Right lobe of liver (tissue), 6 donors: ENCODE measurements around the gene STMN3. TPM values are rescaled to one million over a fixed set of nuclear protein-coding genes. Genes with fewer than 3 reads are reported as not detected.

ENCODE experiments used
- ATAC-seq, 4 donors: fragments of 200-7000 bp; cut with Tn5 transposase; one replicate each; pipeline ENCODE4 v1.9.1; 2020; ENCODE audit warnings: mild to moderate bottlenecking in 4 of 4, moderate library complexity in 4 of 4
- DNase-seq, 3 donors: peaks; one replicate each; pipeline ENCODE4 v3.0.0-alpha.2; 2020
- H3K27ac ChIP-seq, 3 donors: fragments of 200-600 bp; one replicate each; pipeline ENCODE4 v1.8.0; 2022
- H3K27me3 ChIP-seq, 2 donors: fragments of 200-600 bp; one replicate each; pipeline ENCODE4 v1.8.0; 2022
- H3K36me3 ChIP-seq, 4 donors: fragments of 200-600 bp; sonication (generic) in 1 of 4; one replicate each; pipeline versions ENCODE4 v1.5.1 to v1.8.0; 2017 to 2022; ENCODE audit warnings: control low read depth in 1 of 4
- H3K4me1 ChIP-seq, 4 donors: fragments of 200-600 bp; sonication (generic) in 1 of 4; one replicate each; pipeline versions ENCODE4 v1.5.1 to v1.8.0; 2017 to 2022; ENCODE audit warnings: control low read depth in 1 of 4
- H3K4me3 ChIP-seq, 3 donors: fragments of 200-600 bp; one replicate each; pipeline ENCODE4 v1.8.0; 2022
- H3K9me3 ChIP-seq, 4 donors: fragments of 200-600 bp; sonication (generic) in 1 of 4; one replicate each; pipeline versions ENCODE4 v1.5.1 to v1.8.0; 2017 to 2022; ENCODE audit warnings: control low read depth in 1 of 4
- CTCF ChIP-seq, 4 donors: fragments of 200-600 bp in 3 of 4; fragments of 450-650 bp in 1 of 4; IDR thresholded peaks; one replicate each; pipeline versions ENCODE4 v1.5.1 to v1.8.0; 2016 to 2022; ENCODE audit warnings: antibody characterized with exemption in 4 of 4, mild to moderate bottlenecking in 2 of 4
- POLR2A ChIP-seq: fragments of 450-650 bp; IDR thresholded peaks from one replicate; pipeline ENCODE4 v1.6.1; 2017; ENCODE audit warnings: antibody characterized with exemption, mild to moderate bottlenecking
- WGBS: methylation state at CpG from one replicate; pipeline ENCODE4 v1.1.6; 2018; ENCODE audit warnings: low coverage, low lambda C conversion rate; ENCODE audit not compliant: insufficient coverage; ENCODE audit errors: missing lambda C conversion rate; 5-methylcytosine and 5-hydroxymethylcytosine counted together
- intact Hi-C, 2 donors: fragments of 100-400 bp; cut with DNase I; formaldehyde crosslinking; loops; one replicate each; pipeline versions ENCODE4 v1.11.2 to v1.14.1; 2022
- long read RNA-seq: library from polyadenylated mRNA; unstranded; transcript quantifications from one replicate; pipeline ENCODE4 v2.0.0, GENCODE V29; 2019
- total RNA-seq, 6 experiments: library from RNA; depleted of rRNA in 2 of 6; stranded (reverse); fragments of >200 nt in 2 of 6; fragmentation: NEBNext Ultra II Directional in 3 of 6; extraction: Animal tissue kit (Norgen Biotek cat#: 25700) in 3 of 6; gene quantifications; one replicate each; pipeline versions ENCODE4 v1.1.0 to v1.2.4, GENCODE V29; 2016 to 2023
- donor health status: DM: no; HTN: yes; CAD: no.
- donor health status: DM: no; HTN: no; CAD: no.
- donor health status: DM: no; HTN: no; CAD: no.
- donor health status: DM: no; HTN: yes; CAD: no.
- donor health status: DM: no; HTN: yes; CAD: no.

STMN3 gene
- 1 to 10 TPM in 1 of 6 experiments, under 1 TPM in 5; 0.43 to 1.6 (median 0.77) TPM for total RNA-seq
- long read RNA-seq = 0 reads

GRCh38 chr20:63653041-63653973, at the start of gene STMN3:
STMN3 (minus strand) TSS chr20:63653424; CDS start chr20:63653345, 79 bp downstream.
- Histone ChIP-seq H3K4me1 (peaks cover 0 to 15% (median 7%) of the 10 kb centered on the region in 4 donors), H3K27me3 (peaks cover 0 to 14% of the 10 kb centered on the region in 2 donors), H3K9me3 (no peaks in the 10 kb centered on the region), H3K36me3 (no peaks in the 10 kb centered on the region), H3K4me3 (peak within 1 kb of the TSS; percentile 11 to 43 (median 12)), H3K27ac (no peak within 1 kb of the TSS)
- intact Hi-C loops = no loop called here
- 2% methylated on average over 27 of the region's 73 CpGs for WGBS
- no peak for TF ChIP-seq POLR2A
- TF ChIP-seq CTCF (IDR thresholded peaks at IDR 0.05) = no peak
- ATAC-seq = peak; percentile 49 to 66 (median 55)
- DNase-seq = peak; percentile 73 to 80 (median 76)

DNA sequence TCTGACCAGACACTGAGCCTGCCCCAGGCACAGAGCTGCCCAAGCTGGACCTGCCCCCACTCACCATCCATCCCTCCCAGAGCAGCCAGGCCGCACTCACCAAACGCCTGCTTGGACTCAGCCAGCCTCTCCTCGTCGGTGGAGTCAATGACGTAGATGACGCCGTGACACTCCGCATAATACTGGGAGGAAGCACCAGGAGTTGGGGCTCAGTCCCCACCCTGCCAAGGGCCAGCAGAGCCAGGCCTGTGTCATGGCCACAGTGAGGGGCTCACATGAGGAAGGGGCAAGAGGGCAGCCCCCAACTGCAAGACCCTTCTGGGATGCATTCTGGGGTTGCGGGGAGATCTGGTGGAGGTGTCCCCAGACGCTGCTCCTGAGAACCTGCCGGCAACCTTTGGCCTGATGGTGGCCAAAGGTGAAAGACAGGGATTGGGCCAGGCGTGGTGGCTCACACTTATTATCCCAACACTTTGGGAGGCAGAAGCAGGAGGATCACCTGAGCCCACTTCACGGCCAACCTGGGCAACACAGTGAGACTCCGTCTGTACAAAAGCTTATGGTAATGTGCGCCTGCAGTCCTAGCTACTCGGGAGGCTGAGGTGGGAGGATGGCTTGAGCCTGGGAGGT, 48.9 kb upstream of the STMN3 start:
- Histone ChIP-seq H3K27me3 (no peaks in the 10 kb centered on the region), H3K4me1 (peaks cover 0 to 11% (median 3%) of the 10 kb centered on the region in 4 donors), H3K27ac (no peak overlapping the region), H3K36me3 (peaks cover 0 to 24% (median 8%) of the 10 kb centered on the region in 4 donors), H3K4me3 (no peak overlapping the region), H3K9me3 (no peaks in the 10 kb centered on the region)
- 100% methylated on average over 1 of the region's 16 CpGs for WGBS
- no peak for TF ChIP-seq POLR2A
- TF ChIP-seq CTCF (IDR thresholded peaks at IDR 0.05) = no peak
- intact Hi-C loops = no loop called here
- no peak for ATAC-seq
- peak; percentile 21 to 53 (median 37) for DNase-seq

GRCh38 chr20:63701329-63702035, 48.3 kb upstream of the STMN3 start:
- Histone ChIP-seq H3K4me3 (no peak overlapping the region), H3K27me3 (no peaks in the 10 kb centered on the region), H3K27ac (no peak overlapping the region), H3K9me3 (no peaks in the 10 kb centered on the region), H3K36me3 (peaks cover 0 to 23% (median 8%) of the 10 kb centered on the region in 4 donors), H3K4me1 (peaks cover 0 to 14% (median 6%) of the 10 kb centered on the region in 4 donors)
- no CpG with 5 or more reads among the region's 14 CpGs for WGBS
- TF ChIP-seq CTCF (IDR thresholded peaks at IDR 0.05) (no peak), POLR2A (no peak)
- intact Hi-C loops = no loop called here
- no peak for ATAC-seq
- DNase-seq = peak; percentile 21 to 53 (median 45)

DNA sequence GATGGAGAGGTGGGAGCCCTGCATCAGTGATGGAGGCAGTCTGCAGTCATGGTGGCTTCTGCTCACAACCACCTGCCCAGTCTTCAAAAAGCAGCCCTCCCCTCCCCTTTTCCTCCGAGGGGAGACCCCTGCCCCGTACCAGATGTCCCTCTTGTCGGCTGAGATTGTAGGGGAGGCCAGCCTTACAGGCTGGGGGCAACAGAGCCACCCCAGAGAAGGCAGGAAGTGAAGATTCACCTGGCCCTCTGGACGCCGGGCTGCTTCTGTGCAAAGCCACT, 47.8 kb upstream of the STMN3 start:
- no peak for ATAC-seq
- DNase-seq = no peak
- intact Hi-C loops = no loop called here
- Histone ChIP-seq H3K27ac (no peak overlapping the region), H3K27me3 (no peaks in the 10 kb centered on the region), H3K4me3 (no peak overlapping the region), H3K9me3 (no peaks in the 10 kb centered on the region), H3K4me1 (peaks cover 0 to 14% (median 5%) of the 10 kb centered on the region in 4 donors), H3K36me3 (peaks cover 0 to 20% (median 8%) of the 10 kb centered on the region in 4 donors)
- TF ChIP-seq CTCF (IDR thresholded peaks at IDR 0.05) (no peak), POLR2A (no peak)
- no CpG with 5 or more reads among the region's 5 CpGs for WGBS
